Endothelial cell of umbilical vein (primary cell): Measurements from ENCODE around the gene RAC2. TPM values are rescaled to one million over a fixed set of nuclear protein-coding genes. Genes with fewer than 3 reads are reported as not detected.

ENCODE experiments used
- BruUV-seq: library from RNA; stranded (reverse); fragments of 400-500 nt; replicated peaks from 2 replicates; lab custom pipeline; 2021; lab: Mats Ljungman, UMichigan
- CTCF ChIA-PET: fragments of 300-600, 350-600 bp; sonication (Branson Sonifier 250); formaldehyde crosslinking; loops from one replicate; lab custom pipeline; 2021; ENCODE audit warnings: antibody characterized with exemption, inconsistent platforms; lab: Charles Lee
- POLR2A ChIA-PET: fragments of 300-600, 350-600 bp; sonication (Branson Sonifier 250); formaldehyde crosslinking; loops from one replicate; lab custom pipeline; 2021; ENCODE audit warnings: antibody characterized with exemption, inconsistent platforms; lab: Charles Lee
- DNase-seq: peaks from one replicate; pipeline ENCODE4 v3.0.0-alpha.2; 2011; ENCODE audit warnings: low read depth, low spot score
- FAIRE-seq: peaks from 2 replicates; lab custom pipeline; 2011; peaks lifted over from hg19 to GRCh38; lab: Jason Lieb, UNC
- H2AFZ ChIP-seq: 2 replicates; pipeline ENCODE4 v1.6.0; 2012; ENCODE audit warnings: low read depth, low read length, control low read depth, inconsistent platforms
- H3K27ac ChIP-seq: 2 replicates; pipeline ENCODE4 v1.5.1; 2011; ENCODE audit warnings: low read depth, mild to moderate bottlenecking, control low read depth, low read length, moderate library complexity; ENCODE audit not compliant: insufficient read depth
- H3K27me3 ChIP-seq, 2 experiments: 2 replicates each; pipeline versions ENCODE4 v1.6.0 to v1.6.1; 2011; ENCODE audit warnings: low read length in 2 of 2, mixed read lengths in 1 of 2; ENCODE audit not compliant: control insufficient read depth in 2 of 2, insufficient read depth in 2 of 2
- H3K36me3 ChIP-seq, 2 experiments: 2 replicates in 1 of 2; 3 replicates in 1 of 2; pipeline ENCODE4 v1.5.1; 2011; ENCODE audit warnings: low read length in 2 of 2, mild to moderate bottlenecking in 1 of 2, moderate library complexity in 1 of 2; ENCODE audit not compliant: control insufficient read depth in 2 of 2, insufficient read depth in 2 of 2; ENCODE audit errors: extremely low read depth in 1 of 2
- H3K4me1 ChIP-seq: 3 replicates; pipeline ENCODE4 v1.5.1; 2011; ENCODE audit warnings: mild to moderate bottlenecking, low read length; ENCODE audit not compliant: control insufficient read depth, insufficient read depth; ENCODE audit errors: extremely low read depth
- H3K4me2 ChIP-seq: 2 replicates; pipeline ENCODE4 v1.6.1; 2011; ENCODE audit warnings: low read length, control low read depth, mixed read lengths; ENCODE audit not compliant: insufficient read depth
- H3K4me3 ChIP-seq, 3 experiments: fragments of 200-600 bp in 1 of 3; sonication (generic), shearing (Covaris generic) in 1 of 3; replicated peaks in 1 of 3; 2 replicates each; pipeline ENCODE4 v1.5.1; 2011 to 2016; ENCODE audit warnings: control low read depth in 3 of 3, low read length in 3 of 3, mild to moderate bottlenecking in 2 of 3, inconsistent platforms in 1 of 3, low read depth in 1 of 3, moderate library complexity in 1 of 3; ENCODE audit not compliant: insufficient read depth in 1 of 3
- H3K79me2 ChIP-seq: 2 replicates; pipeline ENCODE4 v1.6.0; 2012; ENCODE audit warnings: low read length, inconsistent platforms; ENCODE audit not compliant: control insufficient read depth, insufficient read depth
- H3K9ac ChIP-seq: replicated peaks from 2 replicates; pipeline ENCODE3; 2011; ENCODE audit warnings: low read length, control low read depth; ENCODE audit not compliant: insufficient read depth; ENCODE audit errors: extremely low read depth
- H3K9me1 ChIP-seq: replicated peaks from 3 replicates; pipeline ENCODE4 v1.6.0; 2011; ENCODE audit warnings: mild to moderate bottlenecking, low read length; ENCODE audit not compliant: control insufficient read depth, insufficient read depth; ENCODE audit errors: extremely low read depth
- H3K9me3 ChIP-seq: replicated peaks from 2 replicates; pipeline ENCODE4 v1.5.1; 2012; ENCODE audit warnings: low read length, inconsistent platforms; ENCODE audit not compliant: control insufficient read depth, insufficient read depth
- H4K20me1 ChIP-seq: replicated peaks from 2 replicates; pipeline ENCODE3; 2011; ENCODE audit warnings: mild to moderate bottlenecking, low read length; ENCODE audit not compliant: control insufficient read depth, insufficient read depth; ENCODE audit errors: extremely low read depth
- GATA2 ChIP-seq: IDR thresholded peaks from 2 replicates; pipeline ENCODE4 v1.7.0; 2011; ENCODE audit warnings: low read depth, mild to moderate bottlenecking, moderate library complexity, mixed read lengths, low read length; ENCODE audit not compliant: insufficient read length, insufficient read depth
- JUN ChIP-seq: IDR thresholded peaks from 2 replicates; pipeline ENCODE4 v1.6.1; 2011; ENCODE audit warnings: borderline replicate concordance, low read depth; ENCODE audit not compliant: insufficient read length, insufficient read depth
- POLR2A ChIP-seq: IDR thresholded peaks from 2 replicates; pipeline ENCODE4 v1.6.1; 2012; ENCODE audit warnings: low read depth, mild to moderate bottlenecking, control low read depth, low read length
- POLR2AphosphoS5 ChIP-seq: IDR thresholded peaks from 2 replicates; pipeline ENCODE4 v1.6.1; 2012; ENCODE audit warnings: low read depth, mild to moderate bottlenecking, control low read depth, low read length, moderate library complexity; ENCODE audit not compliant: insufficient read depth
- dilution Hi-C: fragments of 300-500 bp; cut with MboI; formaldehyde crosslinking; loops from one replicate; pipeline ENCODE4 v1.15.0; 2019; ENCODE audit warnings: low sequenced_read_pairs; ENCODE audit not compliant: extremely low pct_ligation_motif_present
- intact Hi-C: fragments of 100-400 bp; cut with micrococcal nuclease; formaldehyde crosslinking; loops from one replicate; pipeline ENCODE4 v1.10.0; 2022
- polyA plus RNA-seq, 4 experiments: library from polyadenylated mRNA; depleted of rRNA in 3 of 4; stranded (reverse) in 3 of 4; unstranded in 1 of 4; fragments of >200 nt; gene quantifications; 2 replicates each; pipeline versions ENCODE4 v1.2.1 to v1.2.3, GENCODE V29; 2011 to 2012; ENCODE audit warnings: missing spikeins in 1 of 4
- total RNA-seq: library from RNA; stranded (reverse); gene quantifications from 2 replicates; pipeline ENCODE4 v1.2.3, GENCODE V29; 2021

The RAC2 gene
- total and polyA plus RNA-seq, 2 donors (not counting 3 experiments of a cell fraction or from before 2014, with no cell fraction given) = 122 to 181 TPM

DNA sequence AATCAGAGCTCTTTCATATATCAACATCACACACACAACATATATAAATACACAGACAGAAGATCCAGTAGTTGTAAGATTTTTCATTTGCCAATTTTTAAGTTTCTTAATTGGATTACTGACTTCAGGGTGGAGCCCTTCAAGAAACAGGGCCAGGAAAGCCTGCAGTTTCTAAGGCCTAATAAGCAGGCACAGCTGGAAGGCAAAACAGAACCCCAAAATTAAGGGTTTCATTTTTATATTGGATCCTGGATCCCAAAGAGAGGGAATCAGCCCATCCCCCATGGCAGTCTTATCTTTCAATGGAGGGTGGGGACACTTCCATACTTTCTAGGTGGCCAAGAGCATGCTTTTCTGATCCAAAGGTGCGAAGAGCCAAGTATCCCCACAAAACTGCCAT is 51.3 kb downstream of the RAC2 start:
- Histone ChIP-seq H4K20me1 (no peaks in the 10 kb centered on the region), H3K4me3 (no peak overlapping the region), H3K9ac (no peak overlapping the region), H3K27ac (no peak overlapping the region), H3K79me2 (no peaks in the 10 kb centered on the region), H3K36me3 (no peaks in the 10 kb centered on the region), H3K4me2 (no peak overlapping the region), H3K9me3 (no peaks in the 10 kb centered on the region), H3K4me1 (peaks cover 44% of the 10 kb centered on the region), H3K9me1 (no peaks in the 10 kb centered on the region), H2AFZ (no peak overlapping the region), H3K27me3 (no peaks in the 10 kb centered on the region)
- ChIA-PET CTCF (interaction anchor here (0.6 kb wide), 1 partner anchor 26 kb away, joined by 3 read pairs; no protein-coding TSS in a partner anchor), POLR2A (no interaction called here)
- FAIRE-seq (no peak), DNase-seq (no peak)
- no TSS peak for BruUV-seq
- TF ChIP-seq GATA2 (no peak), JUN (no peak), POLR2A (no peak)
- intact Hi-C loops = no loop called here
- dilution Hi-C loops = no loop called here

- no peak for FAIRE-seq
Observed at GRCh38 chr22:37192204-37192603, 51.9 kb downstream of the RAC2 start.

More at GRCh38 chr22:37192204-37192603, 51.9 kb downstream of the RAC2 start:
- no TSS peak for BruUV-seq
- no peaks in the 10 kb centered on the region for H3K79me2 ChIP-seq
- no peak overlapping the region for H3K4me2 ChIP-seq
- dilution Hi-C loops = no loop called here
- DNase-seq = no peak
- intact Hi-C loops = no loop called here
- H3K27me3 ChIP-seq = no peaks in the 10 kb centered on the region
- H3K9me3 ChIP-seq = no peaks in the 10 kb centered on the region
- H3K9me1 ChIP-seq = no peaks in the 10 kb centered on the region
- no peak overlapping the region for H3K27ac ChIP-seq
- no peak overlapping the region for H3K4me3 ChIP-seq
- ChIA-PET CTCF (interaction anchor here (0.6 to 1.1 kb wide), 2 partner anchors 25 kb away, joined by 3 to 5 read pairs; no protein-coding TSS in a partner anchor), POLR2A (no interaction called here)
- TF ChIP-seq POLR2AphosphoS5 = no peak
- no peak overlapping the region for H3K9ac ChIP-seq
- H3K36me3 ChIP-seq = no peaks in the 10 kb centered on the region
- no peaks in the 10 kb centered on the region for H4K20me1 ChIP-seq
- H3K4me1 ChIP-seq = peaks cover 44% of the 10 kb centered on the region
- no peak overlapping the region for H2AFZ ChIP-seq
